Uterus (tissue), 2 donors: ENCODE data around the gene PPY.

Experiments
- POLR2A ChIP-seq, 2 donors: fragments of 450-650 bp; IDR thresholded peaks; one replicate each; pipeline ENCODE4 v1.6.1; 2016; ENCODE audit warnings: antibody characterized with exemption in 2 of 2, mild to moderate bottlenecking in 1 of 2, moderate library complexity in 1 of 2
- TF ChIP-seq, protein P1 (sequence below), 4 experiments: fragments of 200-600 bp in 2 of 4; fragments of 450-650 bp in 2 of 4; sonication (generic) in 2 of 4; IDR thresholded peaks; one replicate each; pipeline ENCODE4 v1.5.1; 2016 to 2019; ENCODE audit warnings: antibody characterized with exemption in 4 of 4, mild to moderate bottlenecking in 2 of 4, moderate library complexity in 1 of 4

DNA sequence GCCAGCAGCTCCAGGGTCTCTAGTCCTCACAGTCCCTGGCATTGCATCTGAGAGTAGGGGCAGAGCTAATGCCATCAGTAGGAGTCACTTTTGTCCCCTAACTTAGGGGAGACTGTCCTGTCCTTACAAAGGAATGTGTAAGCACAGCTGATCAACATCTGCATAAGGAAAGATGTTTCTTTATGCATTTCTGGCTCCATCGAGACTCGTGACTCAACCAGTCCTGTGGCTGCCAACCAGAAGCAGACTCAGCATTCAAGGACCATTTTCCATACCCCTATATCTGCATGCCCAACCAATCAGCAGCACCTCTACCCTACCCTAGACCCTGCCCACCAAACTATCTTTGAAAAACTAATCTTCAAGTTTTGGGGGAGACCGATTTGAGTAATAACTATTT, 26.7 kb downstream of the PPY start:
- TF ChIP-seq, protein P1, sequence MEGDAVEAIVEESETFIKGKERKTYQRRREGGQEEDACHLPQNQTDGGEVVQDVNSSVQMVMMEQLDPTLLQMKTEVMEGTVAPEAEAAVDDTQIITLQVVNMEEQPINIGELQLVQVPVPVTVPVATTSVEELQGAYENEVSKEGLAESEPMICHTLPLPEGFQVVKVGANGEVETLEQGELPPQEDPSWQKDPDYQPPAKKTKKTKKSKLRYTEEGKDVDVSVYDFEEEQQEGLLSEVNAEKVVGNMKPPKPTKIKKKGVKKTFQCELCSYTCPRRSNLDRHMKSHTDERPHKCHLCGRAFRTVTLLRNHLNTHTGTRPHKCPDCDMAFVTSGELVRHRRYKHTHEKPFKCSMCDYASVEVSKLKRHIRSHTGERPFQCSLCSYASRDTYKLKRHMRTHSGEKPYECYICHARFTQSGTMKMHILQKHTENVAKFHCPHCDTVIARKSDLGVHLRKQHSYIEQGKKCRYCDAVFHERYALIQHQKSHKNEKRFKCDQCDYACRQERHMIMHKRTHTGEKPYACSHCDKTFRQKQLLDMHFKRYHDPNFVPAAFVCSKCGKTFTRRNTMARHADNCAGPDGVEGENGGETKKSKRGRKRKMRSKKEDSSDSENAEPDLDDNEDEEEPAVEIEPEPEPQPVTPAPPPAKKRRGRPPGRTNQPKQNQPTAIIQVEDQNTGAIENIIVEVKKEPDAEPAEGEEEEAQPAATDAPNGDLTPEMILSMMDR (IDR thresholded peaks at IDR 0.05) = no peak
- TF ChIP-seq POLR2A (IDR thresholded peaks at IDR 0.05) = no peak
